GM12878 (cell line): ENCODE data around the gene DLG2. TPM values are rescaled to one million over a fixed set of nuclear protein-coding genes. Genes with fewer than 3 reads are reported as not detected.

Experiments used
- ATAC-seq: fragments of 200-7000 bp; cut with Tn5 transposase; 3 replicates; pipeline ENCODE4 v1.9.1; 2020; ENCODE audit warnings: mild to moderate bottlenecking, moderate library complexity
- BruUV-seq: library from RNA; stranded (reverse); fragments of 400-500 nt; replicated peaks from 2 replicates; lab custom pipeline; 2021; lab: Mats Ljungman, UMichigan
- CTCF ChIA-PET: fragments of 300-600 bp; sonication (Branson Sonifier 250); formaldehyde crosslinking; extraction: SDS; loops from one replicate; lab custom pipeline; 2021; ENCODE audit warnings: inconsistent platforms; lab: Yijun Ruan, JAX
- POLR2A ChIA-PET: fragments of 350-600 bp; formaldehyde crosslinking; extraction: SDS; loops from one replicate; lab custom pipeline; 2021; ENCODE audit warnings: inconsistent platforms; lab: Charles Lee
- RAD21 ChIA-PET: fragments of 300-600 bp; sonication (Branson Sonifier 250); formaldehyde crosslinking; loops from one replicate; lab custom pipeline; 2023; ENCODE audit warnings: antibody characterized with exemption; ENCODE audit not compliant: unreplicated experiment; lab: Charles Lee
- SMC1A ChIA-PET: fragments of 300-600 bp; sonication (Branson Sonifier 250); formaldehyde crosslinking; loops from one replicate; lab custom pipeline; 2023; ENCODE audit not compliant: unreplicated experiment, uncharacterized antibody; lab: Charles Lee
- DNase-seq: peaks from one replicate; pipeline ENCODE4 v3.0.0-alpha.2; 2011; ENCODE audit warnings: low read depth, low spot score
- FAIRE-seq: peaks from 3 replicates; lab custom pipeline; 2011; peaks lifted over from hg19 to GRCh38; lab: Jason Lieb, UNC
- H2AFZ ChIP-seq: 2 replicates; pipeline ENCODE4 v1.6.0; 2011; ENCODE audit warnings: low read depth, low read length, control low read depth; ENCODE audit not compliant: control insufficient read depth
- H3K27ac ChIP-seq: 2 replicates; pipeline ENCODE4 v1.5.1; 2011; ENCODE audit warnings: control low read depth; ENCODE audit not compliant: control insufficient read depth, insufficient read depth
- H3K27me3 ChIP-seq, 2 experiments: replicated peaks in 1 of 2; 2 replicates each; pipeline versions ENCODE4 v1.6.0 to v1.6.1; 2011; ENCODE audit warnings: low read length in 1 of 2; ENCODE audit not compliant: control insufficient read depth in 2 of 2, insufficient read depth in 2 of 2
- H3K36me3 ChIP-seq, 2 experiments: 2 replicates each; pipeline ENCODE4 v1.5.1; 2011; ENCODE audit warnings: low read length in 1 of 2; ENCODE audit not compliant: control insufficient read depth in 2 of 2, insufficient read depth in 2 of 2
- H3K4me1 ChIP-seq: 2 replicates; pipeline ENCODE4 v1.6.1; 2011; ENCODE audit warnings: mild to moderate bottlenecking, low read length, moderate library complexity, mixed read lengths; ENCODE audit not compliant: control insufficient read depth, insufficient read depth
- H3K4me2 ChIP-seq: 2 replicates; pipeline ENCODE4 v1.6.0; 2011; ENCODE audit warnings: control low read depth; ENCODE audit not compliant: control insufficient read depth, insufficient read depth
- H3K4me3 ChIP-seq: fragments of 200-600 bp; sonication (generic); 2 replicates; pipeline ENCODE4 v1.5.1; 2016
- H3K79me2 ChIP-seq: 2 replicates; pipeline ENCODE4 v1.6.0; 2011; ENCODE audit warnings: low read length; ENCODE audit not compliant: control insufficient read depth, insufficient read depth
- H3K9ac ChIP-seq: 2 replicates; pipeline ENCODE4 v1.8.0; 2011; ENCODE audit warnings: low read length, control low read depth, mixed read lengths; ENCODE audit not compliant: control insufficient read depth, insufficient read depth
- H3K9me3 ChIP-seq: replicated peaks from 3 replicates; pipeline ENCODE4 v1.5.1; 2011; ENCODE audit warnings: mild to moderate bottlenecking, low read length; ENCODE audit not compliant: control insufficient read depth, insufficient read depth
- H4K20me1 ChIP-seq: 2 replicates; pipeline ENCODE4 v1.6.0; 2011; ENCODE audit not compliant: control insufficient read depth, insufficient read depth
- ETV6 ChIP-seq, 2 experiments: fragments of 450-650 bp in 1 of 2; IDR thresholded peaks in 1 of 2; conservative IDR thresholded peaks in 1 of 2; 2 replicates each; pipeline ENCODE4 v1.6.1; 2014; ENCODE audit warnings: antibody characterized with exemption in 1 of 2, borderline replicate concordance in 1 of 2, low read depth in 1 of 2, mild to moderate bottlenecking in 1 of 2, moderate library complexity in 1 of 2
- SREBF2 ChIP-seq: IDR thresholded peaks from 2 replicates; pipeline ENCODE4 v1.6.1; 2012; ENCODE audit warnings: mild to moderate bottlenecking, low read length
- SUPT20H ChIP-seq: IDR thresholded peaks from 2 replicates; pipeline ENCODE4 v1.6.1; 2011; ENCODE audit warnings: low read depth, mild to moderate bottlenecking, low read length, moderate library complexity, borderline replicate concordance; ENCODE audit not compliant: control insufficient read depth
- ZBTB11 ChIP-seq: fragments of 450-650 bp; formaldehyde crosslinking; IDR thresholded peaks from 2 replicates; pipeline ENCODE4 v1.5.0; 2022; ENCODE audit warnings: mild to moderate bottlenecking, missing genetic modification characterization
- ZNF217 ChIP-seq: fragments of 450-650 bp; IDR thresholded peaks from 2 replicates; pipeline ENCODE4 v1.6.1; 2017; ENCODE audit warnings: antibody characterized with exemption, mild to moderate bottlenecking
- in situ Hi-C: fragments of 300-500 bp; cut with MboI; formaldehyde crosslinking; loops from 9 replicates; pipeline ENCODE4 v1.14.3; 2018; ENCODE audit warnings: mixed read lengths
- intact Hi-C: fragments of 100-400 bp; cut with micrococcal nuclease; formaldehyde crosslinking; loops from one replicate; pipeline ENCODE4 v1.14.2; 2022; ENCODE audit not compliant: unreplicated experiment
- polyA plus RNA-seq, 11 experiments: library from polyadenylated mRNA; depleted of rRNA in 4 of 11; unstranded in 6 of 11; stranded (reverse) in 5 of 11; fragments of >200 nt; fragmentation: Nextera tagmentation in 4 of 11; fragmentation: Illumina TruSeq in 1 of 11; extraction: Ambion mirVana in 4 of 11; extraction: Trizol in 1 of 11; gene quantifications; 1 replicate in 1 of 11; 2 replicates in 10 of 11; pipeline versions ENCODE4 v1.2.1 to v1.2.3, GENCODE V29; 2011 to 2016; ENCODE audit warnings: inconsistent platforms in 2 of 11, missing spikeins in 2 of 11, low read depth in 1 of 11
- total RNA-seq, 4 experiments: library from RNA; depleted of rRNA in 3 of 4; stranded (reverse); fragments of >200 nt in 3 of 4; fragmentation: Illumina TruSeq in 1 of 4; extraction: Trizol in 1 of 4; gene quantifications; 2 replicates each; pipeline versions ENCODE4 v1.2.1 to v1.2.3, GENCODE V29; 2013 to 2021
- TF ChIP-seq, protein P1 (sequence below): IDR thresholded peaks from 2 replicates; pipeline ENCODE4 v1.6.1; 2011; ENCODE audit warnings: borderline replicate concordance, low read depth, mild to moderate bottlenecking, moderate library complexity, low read length; ENCODE audit not compliant: insufficient read depth, poor library complexity, severe bottlenecking
- TF ChIP-seq, protein P2 (sequence below): IDR thresholded peaks from 2 replicates; pipeline ENCODE4 v1.6.1; 2011; ENCODE audit warnings: low read depth, low read length, improper control_type of control experiment, borderline replicate concordance

DLG2 gene
- total and polyA plus RNA-seq, 10 of the 15 experiments (the other 5 are each of a cell fraction or from before 2014, with no cell fraction given): 0.09 to 0.98 (median 0.35) TPM

GRCh38 chr11:84290647-84291046 lies 1336.5 kb downstream of the DLG2 start:
- H3K4me2 ChIP-seq: no peak overlapping the region
- intact Hi-C loops (no loop called here), in situ Hi-C loops (no loop called here)
- ATAC-seq: no peak
- ChIA-PET POLR2A (no interaction called here), RAD21 (interaction anchor here (0.6 kb wide), 1 partner anchor 42 kb away, joined by 3 read pairs; no protein-coding TSS in a partner anchor), SMC1A (interaction anchor here (1.1 to 1.2 kb wide), 2 partner anchors 30 to 94 kb away, joined by 3 to 4 read pairs; no protein-coding TSS in a partner anchor), CTCF (interaction anchor here (0.6 kb wide), 1 partner anchor 16 kb away, joined by 3 read pairs; no protein-coding TSS in a partner anchor)
- TF ChIP-seq, protein P1, sequence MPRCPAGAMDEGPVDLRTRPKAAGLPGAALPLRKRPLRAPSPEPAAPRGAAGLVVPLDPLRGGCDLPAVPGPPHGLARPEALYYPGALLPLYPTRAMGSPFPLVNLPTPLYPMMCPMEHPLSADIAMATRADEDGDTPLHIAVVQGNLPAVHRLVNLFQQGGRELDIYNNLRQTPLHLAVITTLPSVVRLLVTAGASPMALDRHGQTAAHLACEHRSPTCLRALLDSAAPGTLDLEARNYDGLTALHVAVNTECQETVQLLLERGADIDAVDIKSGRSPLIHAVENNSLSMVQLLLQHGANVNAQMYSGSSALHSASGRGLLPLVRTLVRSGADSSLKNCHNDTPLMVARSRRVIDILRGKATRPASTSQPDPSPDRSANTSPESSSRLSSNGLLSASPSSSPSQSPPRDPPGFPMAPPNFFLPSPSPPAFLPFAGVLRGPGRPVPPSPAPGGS: no peak
- TF ChIP-seq SREBF2 (no peak), ETV6 (conservative IDR thresholded peaks at IDR 0.05 in 1 of 2, IDR thresholded peaks at IDR 0.05 in 1 of 2; ENCODE audit: borderline replicate concordance in 1 of 2, low read depth in 1 of 2) (no peak), ZNF217 (no peak), ZBTB11 (no peak), SUPT20H (no peak)
- TF ChIP-seq, protein P2, sequence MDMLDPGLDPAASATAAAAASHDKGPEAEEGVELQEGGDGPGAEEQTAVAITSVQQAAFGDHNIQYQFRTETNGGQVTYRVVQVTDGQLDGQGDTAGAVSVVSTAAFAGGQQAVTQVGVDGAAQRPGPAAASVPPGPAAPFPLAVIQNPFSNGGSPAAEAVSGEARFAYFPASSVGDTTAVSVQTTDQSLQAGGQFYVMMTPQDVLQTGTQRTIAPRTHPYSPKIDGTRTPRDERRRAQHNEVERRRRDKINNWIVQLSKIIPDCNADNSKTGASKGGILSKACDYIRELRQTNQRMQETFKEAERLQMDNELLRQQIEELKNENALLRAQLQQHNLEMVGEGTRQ: no peak
- H3K36me3 ChIP-seq: no peaks in the 10 kb centered on the region
- no peaks in the 10 kb centered on the region for H3K79me2 ChIP-seq
- no peak overlapping the region for H2AFZ ChIP-seq
- no peaks in the 10 kb centered on the region for H3K27me3 ChIP-seq
- no peak overlapping the region for H3K4me3 ChIP-seq
- no peaks in the 10 kb centered on the region for H4K20me1 ChIP-seq
- H3K9me3 ChIP-seq: no peaks in the 10 kb centered on the region
- no TSS peak for BruUV-seq
- H3K27ac ChIP-seq: no peak overlapping the region
- no peak overlapping the region for H3K9ac ChIP-seq
- peaks cover 15% of the 10 kb centered on the region for H3K4me1 ChIP-seq
- no peak for DNase-seq
- FAIRE-seq: no peak
